Type B pancreatic cell (in vitro differentiated cells): ENCODE data around the gene FEZ2. TPM values are rescaled to one million over a fixed set of nuclear protein-coding genes. Genes with fewer than 3 reads are reported as not detected.

ENCODE experiments used
- DNase-seq: peaks from one replicate; pipeline ENCODE4 v3.0.0; 2021; ENCODE audit warnings: mixed read lengths; ENCODE audit not compliant: unreplicated experiment; ENCODE audit errors: extremely low spot score
- H3K27ac Mint-ChIP-seq: 2 replicates; pipeline ENCODE4 v1.8.0; 2021; ENCODE audit warnings: mild to moderate bottlenecking, mixed read lengths
- H3K27me3 Mint-ChIP-seq: 2 replicates; pipeline ENCODE4 v1.8.0; 2021; ENCODE audit warnings: mixed read lengths
- H3K36me3 Mint-ChIP-seq: 2 replicates; pipeline ENCODE4 v1.8.0; 2021; ENCODE audit warnings: mixed read lengths
- H3K4me1 Mint-ChIP-seq: one replicate; pipeline ENCODE4 v1.8.0; 2021; ENCODE audit warnings: mixed read lengths; ENCODE audit not compliant: unreplicated experiment
- H3K4me3 Mint-ChIP-seq: 2 replicates; pipeline ENCODE4 v1.8.0; 2021; ENCODE audit warnings: mild to moderate bottlenecking, mixed read lengths
- H3K9me3 Mint-ChIP-seq: 2 replicates; pipeline ENCODE4 v1.8.0; 2021; ENCODE audit warnings: mixed read lengths
- CTCF ChIP-seq: fragments of 200-600 bp; sonication (generic); conservative IDR thresholded peaks from 2 replicates; pipeline ENCODE4 v1.5.0; 2021; ENCODE audit warnings: antibody characterized with exemption, mild to moderate bottlenecking
- total RNA-seq: library from RNA; stranded (reverse); gene quantifications from 2 replicates; pipeline ENCODE4 v1.2.1, GENCODE V29; 2021; ENCODE audit warnings: low replicate concordance

FEZ2 gene
- total RNA-seq, 1 donor from 2014 or later: 34.4 TPM

- no peak for TF ChIP-seq CTCF
- H3K27ac Mint-ChIP-seq: no peak overlapping the region
- no peaks in the 10 kb centered on the region for H3K9me3 Mint-ChIP-seq
- no peak for DNase-seq
- peaks cover 12% of the 10 kb centered on the region for H3K4me1 Mint-ChIP-seq
- no peak overlapping the region for H3K4me3 Mint-ChIP-seq
- H3K36me3 Mint-ChIP-seq: peaks cover 14% of the 10 kb centered on the region
- H3K27me3 Mint-ChIP-seq: no peaks in the 10 kb centered on the region
Measured at GRCh38 chr2:36509075-36509474, 88.9 kb downstream of the FEZ2 start.

GRCh38 chr2:36507408-36507812 lies 90.6 kb downstream of the FEZ2 start:
- Mint-ChIP-seq H3K27ac (no peak overlapping the region), H3K27me3 (no peaks in the 10 kb centered on the region), H3K4me1 (peaks cover 11% of the 10 kb centered on the region), H3K4me3 (no peak overlapping the region), H3K9me3 (no peaks in the 10 kb centered on the region), H3K36me3 (peaks cover 11% of the 10 kb centered on the region)
- peak; percentile 76 for TF ChIP-seq CTCF
- no peak for DNase-seq

Other genes with a start within 250 kb of the FEZ2 start
- 24.4 and 30.3 TPM in 2 replicates for gene CRIM1, start 242.4 kb downstream of the FEZ2 start, total RNA-seq
- gene VIT, start 98.5 kb upstream of the FEZ2 start, total RNA-seq: 1.2 and 1.4 TPM in 2 replicates